H9 (cell line): ENCODE results near the gene OTUB1. TPM values are rescaled to one million over a fixed set of nuclear protein-coding genes. Genes with fewer than 3 reads are reported as not detected.

ENCODE experiments used
- DNase-seq: peaks from one replicate; pipeline ENCODE4 v3.0.0-alpha.2; 2017
- H2AFZ ChIP-seq: one replicate; pipeline ENCODE4 v1.6.1; 2013; ENCODE audit warnings: mild to moderate bottlenecking, low read length, control low read depth, moderate library complexity
- H2AK5ac ChIP-seq: 2 replicates; pipeline ENCODE4 v1.6.1; 2013; ENCODE audit warnings: low read length, control low read depth, mixed read lengths; ENCODE audit not compliant: insufficient read length
- H2BK120ac ChIP-seq: one replicate; pipeline ENCODE4 v1.6.1; 2013; ENCODE audit warnings: low read depth, mild to moderate bottlenecking, low read length, control low read depth, inconsistent platforms; ENCODE audit not compliant: poor library complexity, severe bottlenecking
- H2BK12ac ChIP-seq: 2 replicates; pipeline ENCODE4 v1.6.1; 2013; ENCODE audit warnings: low read length, control low read depth, mixed read lengths, low read depth; ENCODE audit not compliant: insufficient read length
- H2BK15ac ChIP-seq: 2 replicates; pipeline ENCODE4 v1.6.1; 2013; ENCODE audit warnings: low read depth, low read length, control low read depth
- H2BK20ac ChIP-seq: one replicate; pipeline ENCODE4 v1.6.1; 2013; ENCODE audit warnings: low read depth, mild to moderate bottlenecking, low read length, control low read depth, inconsistent platforms; ENCODE audit not compliant: poor library complexity, severe bottlenecking
- H2BK5ac ChIP-seq: 2 replicates; pipeline ENCODE4 v1.6.1; 2013; ENCODE audit warnings: low read length, control low read depth, mixed read lengths; ENCODE audit not compliant: insufficient read length
- H3K14ac ChIP-seq: 2 replicates; pipeline ENCODE4 v1.6.1; 2013; ENCODE audit warnings: low read length, control low read depth; ENCODE audit not compliant: insufficient read depth
- H3K18ac ChIP-seq: 2 replicates; pipeline ENCODE4 v1.6.1; 2013; ENCODE audit warnings: low read depth, mild to moderate bottlenecking, mixed read lengths, low read length, control low read depth; ENCODE audit not compliant: insufficient read length
- H3K23ac ChIP-seq: 2 replicates; pipeline ENCODE4 v1.6.1; 2013; ENCODE audit warnings: low read length, control low read depth, mixed read lengths, low read depth; ENCODE audit not compliant: insufficient read length
- H3K23me2 ChIP-seq: 2 replicates; pipeline ENCODE4 v1.6.1; 2013; ENCODE audit warnings: low read depth, mild to moderate bottlenecking, mixed read lengths, low read length, control low read depth; ENCODE audit not compliant: insufficient read length, poor library complexity, severe bottlenecking
- H3K27ac ChIP-seq: 2 replicates; pipeline ENCODE4 v1.5.1; 2013; ENCODE audit warnings: low read length, control low read depth, mixed read lengths, low read depth; ENCODE audit not compliant: insufficient read length
- H3K27me3 ChIP-seq: 2 replicates; pipeline ENCODE4 v1.6.1; 2013; ENCODE audit warnings: low read length, control low read depth, inconsistent platforms; ENCODE audit not compliant: insufficient read depth
- H3K4ac ChIP-seq: 2 replicates; pipeline ENCODE4 v1.6.1; 2013; ENCODE audit warnings: low read depth, mild to moderate bottlenecking, control low read depth, inconsistent platforms, low read length, moderate library complexity
- H3K4me1 ChIP-seq: 2 replicates; pipeline ENCODE4 v1.6.1; 2013; ENCODE audit warnings: low read length, control low read depth, inconsistent platforms; ENCODE audit not compliant: insufficient read depth
- H3K4me2 ChIP-seq: 2 replicates; pipeline ENCODE4 v1.6.1; 2013; ENCODE audit warnings: low read length, control low read depth, mixed read lengths; ENCODE audit not compliant: insufficient read length, insufficient read depth
- H3K56ac ChIP-seq: 2 replicates; pipeline ENCODE4 v1.6.1; 2013; ENCODE audit warnings: low read depth, mild to moderate bottlenecking, mixed read lengths, low read length, control low read depth; ENCODE audit not compliant: insufficient read length
- H3K79me1 ChIP-seq: 2 replicates; pipeline ENCODE4 v1.6.1; 2013; ENCODE audit warnings: low read depth, mild to moderate bottlenecking, moderate library complexity, low read length, control low read depth, inconsistent platforms; ENCODE audit not compliant: insufficient read depth, poor library complexity, severe bottlenecking
- H3K79me2 ChIP-seq: 2 replicates; pipeline ENCODE4 v1.6.1; 2013; ENCODE audit warnings: low read length, control low read depth, inconsistent platforms; ENCODE audit not compliant: insufficient read depth
- H3K9ac ChIP-seq: 2 replicates; pipeline ENCODE4 v1.6.1; 2013; ENCODE audit warnings: low read length, control low read depth, mixed read lengths; ENCODE audit not compliant: insufficient read length; ENCODE audit errors: extremely low read depth
- H3K9me3 ChIP-seq: one replicate; pipeline ENCODE4 v1.6.1; 2013; ENCODE audit warnings: low read depth, low read length, inconsistent platforms; ENCODE audit not compliant: control insufficient read depth
- H3T11ph ChIP-seq: one replicate; pipeline ENCODE4 v1.6.1; 2013; ENCODE audit warnings: mild to moderate bottlenecking, low read length, control low read depth, inconsistent platforms
- H4K20me1 ChIP-seq: one replicate; pipeline ENCODE4 v1.6.1; 2013; ENCODE audit not compliant: control insufficient read depth, insufficient read length, insufficient read depth
- H4K5ac ChIP-seq: 2 replicates; pipeline ENCODE4 v1.6.1; 2013; ENCODE audit warnings: low read depth, mild to moderate bottlenecking, mixed read lengths, low read length, control low read depth; ENCODE audit not compliant: insufficient read length
- H4K8ac ChIP-seq: replicated peaks from 2 replicates; pipeline ENCODE4 v1.6.1; 2013; ENCODE audit warnings: low read length, control low read depth, mixed read lengths, low read depth; ENCODE audit not compliant: insufficient read length
- H4K91ac ChIP-seq: 2 replicates; pipeline ENCODE4 v1.6.1; 2013; ENCODE audit warnings: low read depth, mild to moderate bottlenecking, moderate library complexity, mixed read lengths, low read length, control low read depth; ENCODE audit not compliant: insufficient read length
- H3K27ac Mint-ChIP-seq, 3 experiments: 2 replicates in 2 of 3; 3 replicates in 1 of 3; pipeline ENCODE4 v1.8.0; 2020 to 2021; ENCODE audit warnings: mixed read lengths in 3 of 3, mild to moderate bottlenecking in 1 of 3, moderate library complexity in 1 of 3
- H3K27me3 Mint-ChIP-seq: 2 replicates; pipeline ENCODE4 v1.8.0; 2021; ENCODE audit warnings: low read depth, mild to moderate bottlenecking, moderate library complexity, mixed read lengths
- H3K36me3 Mint-ChIP-seq, 3 experiments: 2 replicates in 2 of 3; 3 replicates in 1 of 3; pipeline ENCODE4 v1.8.0; 2020 to 2021; ENCODE audit warnings: low read depth in 3 of 3, mixed read lengths in 3 of 3; ENCODE audit not compliant: insufficient read depth in 1 of 3
- H3K4me1 Mint-ChIP-seq, 2 experiments: 2 replicates each; pipeline ENCODE4 v1.8.0; 2020; ENCODE audit warnings: mixed read lengths in 2 of 2
- H3K4me3 Mint-ChIP-seq, 2 experiments: 2 replicates in 1 of 2; 3 replicates in 1 of 2; pipeline ENCODE4 v1.8.0; 2020 to 2021; ENCODE audit warnings: mild to moderate bottlenecking in 2 of 2, mixed read lengths in 2 of 2, moderate library complexity in 1 of 2
- H3K9me3 Mint-ChIP-seq, 2 experiments: 2 replicates in 1 of 2; 3 replicates in 1 of 2; pipeline ENCODE4 v1.8.0; 2020; ENCODE audit warnings: mild to moderate bottlenecking in 2 of 2, mixed read lengths in 2 of 2, moderate library complexity in 1 of 2
- WGBS: extraction: QIAGEN DNeasy Blood & Tissue Kit; methylation state at CpG from one replicate; pipeline ENCODE4 v1.1.7; 2013; ENCODE audit warnings: missing lambda C conversion rate, low lambda C conversion rate, mixed read lengths; ENCODE audit not compliant: insufficient read length; ENCODE audit errors: extremely low coverage; 5-methylcytosine and 5-hydroxymethylcytosine counted together
- total RNA-seq: library from RNA; stranded (reverse); gene quantifications from 2 replicates; pipeline ENCODE4 v1.2.1, GENCODE V29; 2021
- TF ChIP-seq, protein P1 (sequence below): fragments of 200-600 bp; sonication (generic); conservative IDR thresholded peaks from 3 replicates; pipeline ENCODE4 v1.8.0; 2021; ENCODE audit warnings: antibody characterized with exemption, mild to moderate bottlenecking

The OTUB1 gene
- total RNA-seq, 1 experiment from 2014 or later: 114 TPM

DNA sequence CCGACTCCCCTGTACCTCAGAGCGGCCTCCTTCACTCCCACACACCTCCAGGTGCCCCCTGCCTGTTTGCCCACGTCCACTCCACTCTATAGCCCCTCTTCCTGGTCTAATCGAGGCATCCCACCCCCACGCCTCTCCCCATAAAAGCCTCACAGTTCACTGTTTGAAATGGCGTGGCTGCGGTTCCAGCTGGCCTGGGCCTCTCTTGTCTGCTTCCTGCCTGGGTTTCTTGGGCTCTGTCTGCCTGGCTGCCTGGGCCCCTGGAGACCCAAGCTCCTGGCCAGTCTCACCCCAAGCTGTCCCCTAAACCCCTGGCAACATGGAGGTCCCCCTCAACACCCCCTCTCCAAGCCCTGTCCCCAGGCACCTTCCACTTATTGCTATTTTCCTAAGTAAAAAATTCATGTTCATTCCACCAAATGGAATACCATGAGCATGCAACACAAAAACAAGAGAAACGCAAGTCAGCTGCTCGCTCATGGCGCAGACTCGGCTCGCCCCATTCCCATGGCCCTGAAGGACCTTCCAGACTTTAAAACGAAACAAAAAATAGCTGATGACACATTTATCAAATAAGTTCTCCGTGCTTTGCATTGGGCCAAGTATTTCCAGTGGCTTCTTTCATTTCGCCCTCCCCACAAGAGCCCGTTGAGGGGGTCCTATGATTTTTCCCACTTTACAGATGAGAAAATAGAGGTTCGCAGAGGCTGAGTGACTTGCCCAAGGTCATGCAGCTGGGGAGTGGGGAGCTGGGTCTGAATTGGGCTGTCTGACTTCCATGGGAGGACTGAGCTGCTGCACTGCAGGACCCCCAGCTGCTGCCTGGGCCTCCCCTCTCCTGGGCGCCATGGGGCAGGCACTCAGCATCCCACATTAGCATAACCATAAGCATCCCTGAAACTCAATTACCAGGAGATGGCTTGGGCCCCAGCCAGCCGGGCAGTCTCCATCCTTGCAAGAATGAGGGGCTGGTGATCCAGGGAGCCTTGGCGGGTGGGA lies 37.8 kb downstream of the OTUB1 start:
- H3K56ac ChIP-seq: no peak overlapping the region
- no CpG with 5 or more reads among the region's 20 CpGs for WGBS
- no peak overlapping the region for H2BK12ac ChIP-seq
- H3K27me3 ChIP-seq: no peaks in the 10 kb centered on the region; the same call in 1 of the 2 replicates
- peak overlapping the region; percentile 25 to 67 (median 48); a peak in 4 of 7 replicates for H3K27ac Mint-ChIP-seq
- no peak overlapping the region for H2BK5ac ChIP-seq
- no peak overlapping the region for H2AK5ac ChIP-seq
- no peak overlapping the region for H4K91ac ChIP-seq
- no peak overlapping the region for H3K14ac ChIP-seq
- no peaks in the 10 kb centered on the region for H3K79me2 ChIP-seq
- H3K9ac ChIP-seq: no peak overlapping the region
- H4K8ac ChIP-seq: no peak overlapping the region
- no peaks in the 10 kb centered on the region for H3K9me3 ChIP-seq
- H2BK15ac ChIP-seq: no peak overlapping the region
- no peaks in the 10 kb centered on the region for H3K9me3 Mint-ChIP-seq
- H3K27me3 Mint-ChIP-seq: peaks cover 36% of the 10 kb centered on the region
- no peak overlapping the region for H4K5ac ChIP-seq
- H3K4me1 Mint-ChIP-seq: peaks cover 55 to 77% of the 10 kb centered on the region in 2 experiments
- H3K79me1 ChIP-seq: no peaks in the 10 kb centered on the region
- no peaks in the 10 kb centered on the region for H4K20me1 ChIP-seq
- TF ChIP-seq, protein P1, sequence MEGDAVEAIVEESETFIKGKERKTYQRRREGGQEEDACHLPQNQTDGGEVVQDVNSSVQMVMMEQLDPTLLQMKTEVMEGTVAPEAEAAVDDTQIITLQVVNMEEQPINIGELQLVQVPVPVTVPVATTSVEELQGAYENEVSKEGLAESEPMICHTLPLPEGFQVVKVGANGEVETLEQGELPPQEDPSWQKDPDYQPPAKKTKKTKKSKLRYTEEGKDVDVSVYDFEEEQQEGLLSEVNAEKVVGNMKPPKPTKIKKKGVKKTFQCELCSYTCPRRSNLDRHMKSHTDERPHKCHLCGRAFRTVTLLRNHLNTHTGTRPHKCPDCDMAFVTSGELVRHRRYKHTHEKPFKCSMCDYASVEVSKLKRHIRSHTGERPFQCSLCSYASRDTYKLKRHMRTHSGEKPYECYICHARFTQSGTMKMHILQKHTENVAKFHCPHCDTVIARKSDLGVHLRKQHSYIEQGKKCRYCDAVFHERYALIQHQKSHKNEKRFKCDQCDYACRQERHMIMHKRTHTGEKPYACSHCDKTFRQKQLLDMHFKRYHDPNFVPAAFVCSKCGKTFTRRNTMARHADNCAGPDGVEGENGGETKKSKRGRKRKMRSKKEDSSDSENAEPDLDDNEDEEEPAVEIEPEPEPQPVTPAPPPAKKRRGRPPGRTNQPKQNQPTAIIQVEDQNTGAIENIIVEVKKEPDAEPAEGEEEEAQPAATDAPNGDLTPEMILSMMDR: no peak
- H2BK120ac ChIP-seq: no peak overlapping the region
- no peaks in the 10 kb centered on the region for H3K23me2 ChIP-seq
- no peak overlapping the region for H2BK20ac ChIP-seq
- H3K36me3 Mint-ChIP-seq: no peaks in the 10 kb centered on the region; a peak in 2 of 7 replicates
- no peak overlapping the region for H3K23ac ChIP-seq
- H3K4ac ChIP-seq: no peak overlapping the region
- H3K27ac ChIP-seq: no peak overlapping the region
- no peak overlapping the region for H3K18ac ChIP-seq
- no peak overlapping the region for H3K4me2 ChIP-seq
- no peak overlapping the region for H3T11ph ChIP-seq
- peaks cover 2% of the 10 kb centered on the region; the same call in 1 of the 2 replicates for H3K4me1 ChIP-seq
- DNase-seq: peak; percentile 70
- H2AFZ ChIP-seq: no peak overlapping the region
- peak overlapping the region in 1 of 2 experiments; percentile 47; a peak in 2 of 5 replicates for H3K4me3 Mint-ChIP-seq
